Activated CD8-positive, alpha-beta memory T cell treated with anti-CD3 and anti-CD28 coated beads for 1 hour (primary cell): ENCODE measurements around the gene MAP7D2.

Experiments
- DNase-seq, 2 donors: peaks; one replicate each; pipeline ENCODE4 v3.0.0-alpha.2; 2020; ENCODE audit warnings: low read depth in 1 of 2; ENCODE audit errors: extremely low read depth in 1 of 2

Gene MAP7D2

GRCh38 chrX:19975845-19976244 lies 140.9 kb downstream of the MAP7D2 start:
- DNase-seq, result no peak

GRCh38 chrX:19972984-19973383 lies 143.7 kb downstream of the MAP7D2 start:
- DNase-seq, result no peak

DNA sequence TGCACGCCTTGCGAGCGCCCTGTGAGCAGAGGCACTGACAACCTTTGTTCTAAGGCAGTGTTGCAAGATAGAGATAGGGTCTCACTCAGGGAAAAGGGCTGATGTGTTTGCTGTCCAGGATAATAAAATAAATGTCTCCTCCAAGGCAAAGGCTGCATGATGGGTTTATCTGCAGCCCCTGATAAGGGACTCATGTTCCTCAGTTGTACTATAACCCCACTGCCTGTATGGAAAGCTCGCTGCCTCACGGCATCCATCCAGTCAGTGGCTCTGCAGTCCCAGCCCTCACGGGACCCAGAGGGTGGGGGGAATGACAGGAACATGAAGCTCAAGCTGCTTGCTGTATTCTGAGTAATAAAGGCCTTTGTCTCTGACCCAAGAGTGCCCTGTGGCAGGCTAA lies 148.4 kb downstream of the MAP7D2 start:
- no peak for DNase-seq

GRCh38 chrX:19966056-19966455 lies 150.7 kb downstream of the MAP7D2 start:
- no peak for DNase-seq

- no peak for DNase-seq
Measured at GRCh38 chrX:19964017-19964710, 152.5 kb downstream of the MAP7D2 start.

GRCh38 chrX:19960913-19961312 lies 155.8 kb downstream of the MAP7D2 start:
- no peak for DNase-seq

- no peak for DNase-seq
Measured at GRCh38 chrX:19958552-19959486, 157.9 kb downstream of the MAP7D2 start.

DNA sequence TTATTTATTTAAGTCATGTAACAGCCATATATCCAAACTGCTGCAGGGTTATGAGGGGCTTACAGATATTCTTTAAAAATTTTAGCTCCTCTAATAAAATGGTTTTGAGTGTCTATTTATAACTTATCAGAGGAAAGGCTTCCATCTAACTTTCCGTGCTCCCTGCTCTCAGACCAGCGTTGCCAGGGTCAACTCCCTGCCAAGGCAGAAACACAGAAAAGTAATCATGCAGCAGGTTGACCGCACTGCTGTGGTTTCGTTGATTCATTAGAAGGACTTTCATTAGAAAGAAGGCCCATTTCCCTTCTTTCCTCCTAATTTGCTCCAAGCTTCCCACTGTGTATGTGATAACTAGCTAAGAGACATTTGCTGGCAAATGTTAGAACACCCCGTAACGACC lies 159.8 kb downstream of the MAP7D2 start:
- DNase-seq, result no peak
